Parathyroid adenoma (tissue), 2 donors: Measurements from ENCODE around the gene PPM1K.

Experiments
- H2AFZ ChIP-seq: fragments of 300-600 bp; sonication (generic); one replicate; pipeline ENCODE4 v1.7.0; 2017; ENCODE audit warnings: antibody characterized with exemption, mild to moderate bottlenecking
- H3K27ac ChIP-seq: fragments of 300-600 bp; sonication (generic); one replicate; pipeline ENCODE4 v1.7.0; 2017
- H3K27me3 ChIP-seq: fragments of 300-600 bp; sonication (generic); one replicate; pipeline ENCODE4 v1.7.0; 2017; ENCODE audit warnings: low read length; ENCODE audit not compliant: control insufficient read depth, insufficient read depth
- H3K36me3 ChIP-seq: fragments of 300-600 bp; sonication (generic); one replicate; pipeline ENCODE4 v1.7.0; 2017; ENCODE audit warnings: low read length; ENCODE audit not compliant: control insufficient read depth, insufficient read depth
- H3K4me1 ChIP-seq: fragments of 300-600 bp; sonication (generic); one replicate; pipeline ENCODE4 v1.7.0; 2017; ENCODE audit warnings: control low read depth
- H3K4me2 ChIP-seq: fragments of 300-600 bp; sonication (generic); one replicate; pipeline ENCODE4 v1.7.0; 2017; ENCODE audit warnings: low read length
- H3K4me3 ChIP-seq: fragments of 300-600 bp; sonication (generic); one replicate; pipeline ENCODE4 v1.7.0; 2017; ENCODE audit warnings: low read depth, low read length
- H3K79me2 ChIP-seq: fragments of 300-600 bp; sonication (generic); one replicate; pipeline ENCODE4 v1.7.0; 2017; ENCODE audit warnings: control low read depth
- H3K9ac ChIP-seq: fragments of 300-600 bp; sonication (generic); one replicate; pipeline ENCODE4 v1.7.0; 2017; ENCODE audit warnings: mild to moderate bottlenecking
- H3K9me3 ChIP-seq: fragments of 300-600 bp; sonication (generic); one replicate; pipeline ENCODE4 v1.7.0; 2017; ENCODE audit warnings: low read length; ENCODE audit not compliant: control insufficient read depth
- CTCF ChIP-seq: fragments of 300-600 bp; sonication (generic); IDR thresholded peaks from one replicate; pipeline ENCODE4 v1.7.0; 2017; ENCODE audit warnings: antibody characterized with exemption, mild to moderate bottlenecking
- donor health status: primary hyperparathyroidism.

Gene PPM1K

GRCh38 chr4:88216395-88216794 lies 68.0 kb downstream of the PPM1K start:
- Histone ChIP-seq H2AFZ (no peak overlapping the region), H3K9ac (no peak overlapping the region), H3K36me3 (no peaks in the 10 kb centered on the region), H3K27ac (no peak overlapping the region), H3K27me3 (no peaks in the 10 kb centered on the region), H3K79me2 (no peaks in the 10 kb centered on the region), H3K4me2 (no peak overlapping the region), H3K4me1 (no peaks in the 10 kb centered on the region), H3K4me3 (no peak overlapping the region), H3K9me3 (no peaks in the 10 kb centered on the region)
- no peak for TF ChIP-seq CTCF

GRCh38 chr4:88215351-88215750 lies 69.0 kb downstream of the PPM1K start:
- Histone ChIP-seq H3K27ac (no peak overlapping the region), H3K36me3 (no peaks in the 10 kb centered on the region), H3K4me1 (no peaks in the 10 kb centered on the region), H3K79me2 (no peaks in the 10 kb centered on the region), H3K4me3 (no peak overlapping the region), H3K9ac (no peak overlapping the region), H3K9me3 (no peaks in the 10 kb centered on the region), H2AFZ (no peak overlapping the region), H3K4me2 (no peak overlapping the region), H3K27me3 (no peaks in the 10 kb centered on the region)
- no peak for TF ChIP-seq CTCF

GRCh38 chr4:88212253-88212561 lies 72.2 kb downstream of the PPM1K start:
- H3K4me3 ChIP-seq, result no peak overlapping the region
- peak overlapping the region; percentile 61 for H3K4me2 ChIP-seq
- no peaks in the 10 kb centered on the region for H3K27me3 ChIP-seq
- no peak overlapping the region for H3K9ac ChIP-seq
- no peaks in the 10 kb centered on the region for H3K9me3 ChIP-seq
- TF ChIP-seq CTCF, result peak; percentile 11
- no peaks in the 10 kb centered on the region for H3K79me2 ChIP-seq
- no peak overlapping the region for H2AFZ ChIP-seq
- H3K27ac ChIP-seq, result no peak overlapping the region
- H3K4me1 ChIP-seq, result no peaks in the 10 kb centered on the region
- no peaks in the 10 kb centered on the region for H3K36me3 ChIP-seq

- H3K36me3 ChIP-seq, result no peaks in the 10 kb centered on the region
- H3K4me2 ChIP-seq, result peak overlapping the region; percentile 61
- H3K27me3 ChIP-seq, result no peaks in the 10 kb centered on the region
- H3K79me2 ChIP-seq, result no peaks in the 10 kb centered on the region
- H3K9ac ChIP-seq, result no peak overlapping the region
- no peaks in the 10 kb centered on the region for H3K4me1 ChIP-seq
- H3K9me3 ChIP-seq, result no peaks in the 10 kb centered on the region
- no peak overlapping the region for H3K4me3 ChIP-seq
- H2AFZ ChIP-seq, result peak overlapping the region; percentile 61
- peak; percentile 56 for TF ChIP-seq CTCF
- no peak overlapping the region for H3K27ac ChIP-seq
These were observed 72.7 kb downstream of the PPM1K start for GRCh38 chr4:88211473-88212252.

- no peaks in the 10 kb centered on the region for H3K9me3 ChIP-seq
- H3K79me2 ChIP-seq, result no peaks in the 10 kb centered on the region
- TF ChIP-seq CTCF, result no peak
- H3K4me3 ChIP-seq, result no peak overlapping the region
- no peaks in the 10 kb centered on the region for H3K27me3 ChIP-seq
- no peak overlapping the region for H3K4me2 ChIP-seq
- no peak overlapping the region for H3K27ac ChIP-seq
- no peaks in the 10 kb centered on the region for H3K4me1 ChIP-seq
- no peak overlapping the region for H2AFZ ChIP-seq
- no peaks in the 10 kb centered on the region for H3K36me3 ChIP-seq
- H3K9ac ChIP-seq, result no peak overlapping the region
These were observed 76.2 kb downstream of the PPM1K start for GRCh38 chr4:88208156-88208555.
